AG08396 (cell line): ENCODE measurements around the gene MAP1LC3B2.

Experiments
- DNase-seq: peaks from one replicate; pipeline ENCODE4 v3.0.0; 2012; ENCODE audit warnings: low spot score, mixed read lengths

The MAP1LC3B2 gene

GRCh38 chr12:116537101-116537904, 21.9 kb upstream of the MAP1LC3B2 start:
- DNase-seq: no peak

GRCh38 chr12:116538076-116538591, 21.0 kb upstream of the MAP1LC3B2 start:
- DNase-seq: no peak

GRCh38 chr12:116538682-116539305, 20.4 kb upstream of the MAP1LC3B2 start:
- no peak for DNase-seq

- DNase-seq: no peak
Measured at GRCh38 chr12:116539361-116539771, 19.8 kb upstream of the MAP1LC3B2 start.

- DNase-seq: no peak
Measured at GRCh38 chr12:116539905-116540482, 19.2 kb upstream of the MAP1LC3B2 start.

GRCh38 chr12:116540622-116541152, 18.5 kb upstream of the MAP1LC3B2 start:
- no peak for DNase-seq

- DNase-seq: no peak
Measured at GRCh38 chr12:116541547-116542344, 17.4 kb upstream of the MAP1LC3B2 start.

GRCh38 chr12:116542345-116542956, 16.7 kb upstream of the MAP1LC3B2 start:
- no peak for DNase-seq

- DNase-seq: no peak
Measured at GRCh38 chr12:116544656-116545055, 14.5 kb upstream of the MAP1LC3B2 start.

- DNase-seq: no peak
Measured at GRCh38 chr12:116545144-116545543, 14.0 kb upstream of the MAP1LC3B2 start.

GRCh38 chr12:116545936-116546335, 13.2 kb upstream of the MAP1LC3B2 start:
- DNase-seq: no peak

- DNase-seq: peak; percentile 52
Measured at GRCh38 chr12:116547955-116548501, 11.2 kb upstream of the MAP1LC3B2 start.

- no peak for DNase-seq
Measured at GRCh38 chr12:116549993-116550392, 9.2 kb upstream of the MAP1LC3B2 start.

GRCh38 chr12:116551151-116551550, 8.0 kb upstream of the MAP1LC3B2 start:
- DNase-seq: no peak

- DNase-seq: no peak
Measured at GRCh38 chr12:116551619-116551951, 7.6 kb upstream of the MAP1LC3B2 start.

GRCh38 chr12:116551952-116552772, 7.0 kb upstream of the MAP1LC3B2 start:
- DNase-seq: peak; percentile 36

- DNase-seq: no peak
Measured at GRCh38 chr12:116552773-116553373, 6.3 kb upstream of the MAP1LC3B2 start.

- DNase-seq: no peak
Measured at GRCh38 chr12:116556356-116556952, 2.7 kb upstream of the MAP1LC3B2 start.

GRCh38 chr12:116556964-116557698, 2.0 kb upstream of the MAP1LC3B2 start:
- no peak for DNase-seq
